H1 (cell line): ENCODE data around the gene IL19. TPM values are rescaled to one million over a fixed set of nuclear protein-coding genes. Genes with fewer than 3 reads are reported as not detected.

Experiments used
- CTCF ChIA-PET: fragments of 300-600 bp; sonication (Branson Sonifier 250); formaldehyde crosslinking; loops from one replicate; lab custom pipeline; 2021; ENCODE audit not compliant: partially characterized antibody; lab: Charles Lee
- POLR2A ChIA-PET: fragments of 300-600 bp; sonication (Branson Sonifier 250); formaldehyde crosslinking; loops from one replicate; lab custom pipeline; 2021; ENCODE audit warnings: inconsistent platforms; ENCODE audit not compliant: partially characterized antibody; lab: Charles Lee
- DNase-seq, 2 experiments: peaks; one replicate each; pipeline versions ENCODE4 v3.0.0 to v3.0.0-alpha.2; 2010 to 2022; ENCODE audit warnings: low spot score in 2 of 2, low read depth in 1 of 2, mixed read lengths in 1 of 2
- FAIRE-seq: peaks from 2 replicates; lab custom pipeline; 2011; peaks lifted over from hg19 to GRCh38; lab: Jason Lieb, UNC
- H2AFZ ChIP-seq: 2 replicates; pipeline ENCODE4 v1.8.1; 2012; ENCODE audit warnings: low read length, inconsistent platforms
- H2AK5ac ChIP-seq: 2 replicates; pipeline ENCODE4 v1.6.1; 2013; ENCODE audit warnings: low read depth, low read length
- H2BK120ac ChIP-seq: replicated peaks from 2 replicates; pipeline ENCODE3; 2013; ENCODE audit warnings: low read depth, low read length, inconsistent platforms
- H2BK12ac ChIP-seq: 2 replicates; pipeline ENCODE4 v1.6.1; 2013; ENCODE audit warnings: low read depth, low read length
- H2BK15ac ChIP-seq: 2 replicates; pipeline ENCODE4 v1.6.1; 2013; ENCODE audit warnings: low read length
- H2BK20ac ChIP-seq: 2 replicates; pipeline ENCODE4 v1.6.1; 2013; ENCODE audit warnings: low read length
- H2BK5ac ChIP-seq: 2 replicates; pipeline ENCODE4 v1.6.1; 2013; ENCODE audit warnings: low read depth, low read length
- H3K14ac ChIP-seq: 2 replicates; pipeline ENCODE4 v1.6.1; 2013; ENCODE audit warnings: inconsistent platforms; ENCODE audit not compliant: insufficient read length
- H3K18ac ChIP-seq: 2 replicates; pipeline ENCODE4 v1.6.1; 2013; ENCODE audit warnings: low read length; ENCODE audit errors: extremely low read depth
- H3K23ac ChIP-seq: 2 replicates; pipeline ENCODE4 v1.6.1; 2013; ENCODE audit warnings: inconsistent platforms; ENCODE audit not compliant: insufficient read length
- H3K23me2 ChIP-seq: 2 replicates; pipeline ENCODE4 v1.6.1; 2013; ENCODE audit warnings: low read depth, low read length
- H3K27ac ChIP-seq: 2 replicates; pipeline ENCODE4 v1.6.1; 2011; ENCODE audit warnings: low read depth, low read length, inconsistent platforms
- H3K27me3 ChIP-seq, 4 experiments: replicated peaks in 1 of 4; 1 replicate in 1 of 4; 2 replicates in 3 of 4; pipeline versions ENCODE4 v1.6.1 to v1.8.1; 2011 to 2013; ENCODE audit warnings: low read length in 3 of 4, mild to moderate bottlenecking in 3 of 4, inconsistent platforms in 2 of 4, mixed read lengths in 2 of 4, moderate library complexity in 1 of 4; ENCODE audit not compliant: control insufficient read depth in 3 of 4, insufficient read depth in 3 of 4; ENCODE audit errors: extremely low read depth in 1 of 4
- H3K36me3 ChIP-seq, 4 experiments: 2 replicates each; pipeline versions ENCODE4 v1.6.1 to v1.8.1; 2011 to 2013; ENCODE audit warnings: mild to moderate bottlenecking in 4 of 4, low read length in 3 of 4, moderate library complexity in 2 of 4, control low read depth in 1 of 4, inconsistent platforms in 1 of 4; ENCODE audit not compliant: insufficient read depth in 4 of 4, control insufficient read depth in 2 of 4
- H3K4ac ChIP-seq: replicated peaks from 2 replicates; pipeline ENCODE3; 2013; ENCODE audit warnings: low read length, low read depth, mixed read lengths, inconsistent platforms; ENCODE audit not compliant: insufficient read length
- H3K4me1 ChIP-seq, 4 experiments: replicated peaks in 1 of 4; 1 replicate in 1 of 4; 2 replicates in 3 of 4; pipeline versions ENCODE4 v1.6.1 to v1.8.1; 2011 to 2013; ENCODE audit warnings: low read length in 3 of 4, inconsistent platforms in 2 of 4, mixed read lengths in 1 of 4; ENCODE audit not compliant: insufficient read depth in 4 of 4, control insufficient read depth in 3 of 4
- H3K4me2 ChIP-seq, 2 experiments: 2 replicates each; pipeline versions ENCODE4 v1.6.1 to v1.8.1; 2011 to 2013; ENCODE audit warnings: low read depth in 2 of 2, low read length in 2 of 2, control low read depth in 1 of 2, inconsistent platforms in 1 of 2, mild to moderate bottlenecking in 1 of 2; ENCODE audit not compliant: insufficient read depth in 1 of 2
- H3K4me3 ChIP-seq, 4 experiments: fragments of 200-600, 300-600 bp in 1 of 4; sonication (generic), shearing (Covaris generic), sonication (Bioruptor Twin) in 1 of 4; 2 replicates each; pipeline versions ENCODE4 v1.5.1 to v1.8.1; 2011 to 2016; ENCODE audit warnings: low read length in 4 of 4, low read depth in 3 of 4, control low read depth in 2 of 4, inconsistent platforms in 2 of 4, mild to moderate bottlenecking in 2 of 4, mixed read lengths in 1 of 4, moderate library complexity in 1 of 4; ENCODE audit not compliant: insufficient read depth in 2 of 4; ENCODE audit errors: extremely low read depth in 1 of 4
- H3K56ac ChIP-seq: replicated peaks from 2 replicates; pipeline ENCODE3; 2013; ENCODE audit warnings: low read depth, mild to moderate bottlenecking, mixed read lengths, low read length, inconsistent platforms; ENCODE audit not compliant: insufficient read length
- H3K79me1 ChIP-seq: 2 replicates; pipeline ENCODE4 v1.6.1; 2013; ENCODE audit warnings: low read depth, low read length, control low read depth
- H3K79me2 ChIP-seq, 2 experiments: 2 replicates each; pipeline versions ENCODE4 v1.6.1 to v1.8.1; 2012 to 2013; ENCODE audit warnings: low read length in 2 of 2, mild to moderate bottlenecking in 2 of 2, inconsistent platforms in 1 of 2; ENCODE audit not compliant: insufficient read depth in 2 of 2, control insufficient read depth in 1 of 2
- H3K9ac ChIP-seq, 4 experiments: replicated peaks in 1 of 4; 1 replicate in 1 of 4; 2 replicates in 3 of 4; pipeline versions ENCODE4 v1.6.1 to v1.8.1; 2011 to 2013; ENCODE audit warnings: low read depth in 3 of 4, low read length in 3 of 4, control low read depth in 2 of 4, mild to moderate bottlenecking in 2 of 4, moderate library complexity in 2 of 4, inconsistent platforms in 1 of 4; ENCODE audit errors: extremely low read depth in 1 of 4
- H3K9me3 ChIP-seq, 2 experiments: 2 replicates each; pipeline versions ENCODE4 v1.6.1 to v1.8.1; 2012 to 2013; ENCODE audit warnings: mild to moderate bottlenecking in 2 of 2, moderate library complexity in 2 of 2, control low read depth in 1 of 2, inconsistent platforms in 1 of 2, low read depth in 1 of 2, low read length in 1 of 2, mixed read lengths in 1 of 2; ENCODE audit not compliant: insufficient read depth in 2 of 2
- H4K20me1 ChIP-seq, 2 experiments: replicated peaks in 1 of 2; 2 replicates each; pipeline versions ENCODE3 to v1.8.1; 2011 to 2013; ENCODE audit warnings: inconsistent platforms in 2 of 2, low read length in 2 of 2, mild to moderate bottlenecking in 1 of 2; ENCODE audit not compliant: insufficient read depth in 2 of 2, control insufficient read depth in 1 of 2
- H4K5ac ChIP-seq: 2 replicates; pipeline ENCODE4 v1.6.1; 2013; ENCODE audit warnings: low read length, low read depth, mixed read lengths, inconsistent platforms; ENCODE audit not compliant: insufficient read length
- H4K8ac ChIP-seq: 2 replicates; pipeline ENCODE4 v1.8.0; 2013; ENCODE audit warnings: mild to moderate bottlenecking, moderate library complexity, low read length, inconsistent platforms; ENCODE audit not compliant: insufficient read depth; ENCODE audit errors: extremely low read depth
- H4K91ac ChIP-seq: replicated peaks from 2 replicates; pipeline ENCODE3; 2013; ENCODE audit warnings: low read length, mixed read lengths, inconsistent platforms; ENCODE audit not compliant: insufficient read length
- BCL11A ChIP-seq, 2 experiments: IDR thresholded peaks; one replicate each; pipeline ENCODE4 v1.6.1; 2011; ENCODE audit warnings: low read depth in 2 of 2, low read length in 2 of 2, mild to moderate bottlenecking in 2 of 2
- BRCA1 ChIP-seq: IDR thresholded peaks from 2 replicates; pipeline ENCODE4 v1.6.1; 2012; ENCODE audit warnings: low read depth, low read length, improper control_type of control experiment
- CBX8 ChIP-seq: fragments of 300-800, 300-1000 bp; sonication (generic); IDR thresholded peaks from 2 replicates; pipeline ENCODE4 v1.7.1; 2016; ENCODE audit warnings: low read depth, low read length, borderline replicate concordance
- CTBP2 ChIP-seq: IDR thresholded peaks from 2 replicates; pipeline ENCODE4 v1.7.0; 2011; ENCODE audit warnings: borderline replicate concordance, mild to moderate bottlenecking, moderate library complexity, mixed read lengths, low read length; ENCODE audit not compliant: insufficient read depth, insufficient read length
- GTF2F1 ChIP-seq: IDR thresholded peaks from 2 replicates; pipeline ENCODE4 v1.6.1; 2012; ENCODE audit warnings: low read depth, low read length, improper control_type of control experiment, borderline replicate concordance
- KDM1A ChIP-seq: fragments of 200-600, 300-600 bp; sonication (generic); IDR thresholded peaks from 2 replicates; pipeline ENCODE4 v1.7.1; 2016; ENCODE audit warnings: mild to moderate bottlenecking, low read length, borderline replicate concordance
- KDM5A ChIP-seq: fragments of 200-600 bp; IDR thresholded peaks from 2 replicates; pipeline ENCODE4 v1.7.1; 2012; ENCODE audit warnings: mild to moderate bottlenecking, low read length, inconsistent platforms, mixed read lengths
- POLR2A ChIP-seq, 2 experiments: IDR thresholded peaks; 1 replicate in 1 of 2; 2 replicates in 1 of 2; pipeline ENCODE4 v1.6.1; 2011; ENCODE audit warnings: low read depth in 2 of 2, low read length in 2 of 2, mild to moderate bottlenecking in 2 of 2; ENCODE audit errors: control extremely low read depth in 1 of 2
- POU5F1 ChIP-seq: IDR thresholded peaks from 2 replicates; pipeline ENCODE4 v1.6.1; 2011; ENCODE audit warnings: low read depth, mild to moderate bottlenecking, low read length, moderate library complexity
- SAP30 ChIP-seq: fragments of 300-600 bp; sonication (generic); IDR thresholded peaks from 2 replicates; pipeline ENCODE4 v1.7.1; 2012; ENCODE audit warnings: low read length, moderate library complexity, mild to moderate bottlenecking, inconsistent platforms; ENCODE audit not compliant: insufficient read depth, insufficient replicate concordance
- SIN3A ChIP-seq, 2 experiments: IDR thresholded peaks in 1 of 2; conservative IDR thresholded peaks in 1 of 2; 2 replicates each; pipeline ENCODE4 v1.6.1; 2011 to 2012; ENCODE audit warnings: low read length in 2 of 2, improper control_type of control experiment in 1 of 2, low read depth in 1 of 2, mild to moderate bottlenecking in 1 of 2
- SIX5 ChIP-seq: IDR thresholded peaks from 2 replicates; pipeline ENCODE4 v1.6.1; 2011; ENCODE audit warnings: mild to moderate bottlenecking, low read depth, low read length
- SP2 ChIP-seq: IDR thresholded peaks from 2 replicates; pipeline ENCODE4 v1.6.1; 2012; ENCODE audit warnings: mild to moderate bottlenecking, low read length, inconsistent platforms
- SP4 ChIP-seq: IDR thresholded peaks from 2 replicates; pipeline ENCODE4 v1.6.1; 2012; ENCODE audit warnings: low read length, inconsistent platforms
- ZNF274 ChIP-seq: IDR thresholded peaks from 2 replicates; pipeline ENCODE4 v1.7.0; 2012; ENCODE audit warnings: low read length, borderline replicate concordance; ENCODE audit errors: extremely low read depth
- WGBS, 2 experiments: shearing (Covaris generic) in 1 of 2; methylation state at CpG; one replicate each; pipeline versions ENCODE4 v1.1.6 to v1.1.7; 2013 to 2015; ENCODE audit warnings: low lambda C conversion rate in 2 of 2, mixed read lengths in 2 of 2, inconsistent platforms in 1 of 2, low coverage in 1 of 2, missing lambda C conversion rate in 1 of 2; ENCODE audit not compliant: insufficient replicate concordance in 2 of 2, insufficient coverage in 1 of 2, insufficient read length in 1 of 2; ENCODE audit errors: extremely low coverage in 1 of 2, missing lambda C conversion rate in 1 of 2; 5-methylcytosine and 5-hydroxymethylcytosine counted together
- polyA plus RNA-seq, 7 experiments: library from polyadenylated mRNA; depleted of rRNA in 3 of 7; stranded (reverse) in 5 of 7; unstranded in 2 of 7; fragments of >200 nt in 5 of 7; fragments of 200-250 nt in 2 of 7; gene quantifications; 1 replicate in 5 of 7; 2 replicates in 1 of 7; 4 replicates in 1 of 7; pipeline versions ENCODE4 v1.2.1 to v1.2.3, GENCODE V29; 2011 to 2013; ENCODE audit warnings: missing spikeins in 2 of 7, mixed read lengths in 2 of 7
- total RNA-seq: library from RNA; stranded (reverse); fragmentation: NEBNext Ultra II Directional; extraction: Animal tissue kit (Norgen Biotek cat#: 25700); gene quantifications from 2 replicates; pipeline ENCODE4 v1.2.1, GENCODE V29; 2021

The IL19 gene
- total and polyA plus RNA-seq, 2 of the 8 experiments (the other 6 are each of a cell fraction or from before 2014, with no cell fraction given) = not detected

GRCh38 chr1:206843626-206844025 is 73.1 kb downstream of the IL19 start:
- no peak overlapping the region for H3K4me2 ChIP-seq
- H3K14ac ChIP-seq = no peak overlapping the region
- no peak overlapping the region for H3K4ac ChIP-seq
- H3K36me3 ChIP-seq = no peaks in the 10 kb centered on the region
- H3K9me3 ChIP-seq = no peaks in the 10 kb centered on the region
- no peaks in the 10 kb centered on the region for H3K27me3 ChIP-seq
- no peak overlapping the region for H4K91ac ChIP-seq
- H4K8ac ChIP-seq = no peak overlapping the region
- ChIA-PET POLR2A (no interaction called here), CTCF (interaction anchor here (1.0 to 5.8 kb wide), 3 partner anchors 14 to 69 kb away, joined by 3 to 49 read pairs (median 3); no protein-coding TSS in a partner anchor)
- no peak overlapping the region for H2AFZ ChIP-seq
- no peak overlapping the region for H3K27ac ChIP-seq
- no peak for DNase-seq
- H2BK12ac ChIP-seq = no peak overlapping the region
- no peak overlapping the region for H2AK5ac ChIP-seq
- no peak for FAIRE-seq
- no peak overlapping the region for H2BK20ac ChIP-seq
- no peaks in the 10 kb centered on the region for H3K79me1 ChIP-seq
- H3K79me2 ChIP-seq = no peaks in the 10 kb centered on the region
- 91% methylated on average over 4 of the region's 4 CpGs; no CpG with 5 or more reads in 1 of the 2 experiments for WGBS, 2 experiments
- no peak overlapping the region for H3K4me3 ChIP-seq
- no peak overlapping the region for H3K9ac ChIP-seq
- H3K4me1 ChIP-seq = no peaks in the 10 kb centered on the region
- no peak overlapping the region for H2BK5ac ChIP-seq
- H4K5ac ChIP-seq = no peak overlapping the region
- no peak overlapping the region for H2BK15ac ChIP-seq
- no peak overlapping the region for H3K18ac ChIP-seq
- no peak overlapping the region for H2BK120ac ChIP-seq
- H4K20me1 ChIP-seq = no peaks in the 10 kb centered on the region
- no peak overlapping the region for H3K23ac ChIP-seq
- H3K56ac ChIP-seq = no peak overlapping the region
- peaks cover 2% of the 10 kb centered on the region; the same call in 1 of the 2 replicates for H3K23me2 ChIP-seq
- no peak for TF ChIP-seq GTF2F1
- TF ChIP-seq CBX8 = no peak
- TF ChIP-seq POU5F1 = no peak
- no peak for TF ChIP-seq POLR2A (IDR thresholded peaks at IDR 0.05; ENCODE audit: control extremely low read depth in 1 of 2, low read depth in 2 of 2, low read length in 2 of 2)
- no peak for TF ChIP-seq SP4
- no peak for TF ChIP-seq CTBP2
- TF ChIP-seq SAP30 = no peak
- no peak for TF ChIP-seq KDM1A
- TF ChIP-seq BRCA1 = no peak
- TF ChIP-seq KDM5A = no peak
- TF ChIP-seq SIN3A (conservative IDR thresholded peaks at IDR 0.05 in 1 of 2, IDR thresholded peaks at IDR 0.05 in 1 of 2; ENCODE audit: low read depth in 1 of 2, low read length in 2 of 2) = no peak
- no peak for TF ChIP-seq SIX5
- no peak for TF ChIP-seq ZNF274
- TF ChIP-seq SP2 = no peak
- TF ChIP-seq BCL11A (IDR thresholded peaks at IDR 0.05; ENCODE audit: low read depth in 2 of 2, low read length in 2 of 2) = no peak
